ENCODE measurements around the gene LY86.
A peak's percentile ranks its signal among the peaks of the same experiment; 100 is the strongest.
"Not testable (repeated sequence)": the region's sequence is repeated elsewhere in the genome, so short reads cannot be mapped to it uniquely, and the experiment has no call there.

The LY86 gene

GRCh38 chr6:6596529-6597328, 8.2 kb downstream of the LY86 start:
- DNase-seq = no peak

GRCh38 chr6:6597682-6598081, 9.2 kb downstream of the LY86 start:
- no peak for DNase-seq

GRCh38 chr6:6599468-6599873, 11.0 kb downstream of the LY86 start:
- no peak for DNase-seq

- no peak for DNase-seq
Measured at GRCh38 chr6:6600875-6601274, 12.4 kb downstream of the LY86 start.

GRCh38 chr6:6602262-6602661, 13.7 kb downstream of the LY86 start:
- no peak for DNase-seq

- no peak for DNase-seq
Measured at GRCh38 chr6:6603317-6603716, 14.8 kb downstream of the LY86 start.

GRCh38 chr6:6604015-6604414, 15.5 kb downstream of the LY86 start:
- no peak for DNase-seq

GRCh38 chr6:6604566-6604965, 16.0 kb downstream of the LY86 start:
- DNase-seq = no peak

- no peak for DNase-seq
Measured at GRCh38 chr6:6605873-6606272, 17.4 kb downstream of the LY86 start.

- DNase-seq = not testable (repeated sequence)
Measured at GRCh38 chr6:6606391-6607030, 18.0 kb downstream of the LY86 start.

- no peak for DNase-seq
Measured at GRCh38 chr6:6609450-6609849, 20.9 kb downstream of the LY86 start.

- peak; percentile 41 for DNase-seq
Measured at GRCh38 chr6:6610031-6610591, 21.6 kb downstream of the LY86 start.

- DNase-seq = no peak
Measured at GRCh38 chr6:6611486-6611885, 23.0 kb downstream of the LY86 start.

- DNase-seq = peak; percentile 5
Measured at GRCh38 chr6:6612308-6612707, 23.8 kb downstream of the LY86 start.

GRCh38 chr6:6613103-6613718, 24.7 kb downstream of the LY86 start:
- DNase-seq = not testable (repeated sequence)

- DNase-seq = peak; percentile 49
Measured at GRCh38 chr6:6614096-6614982, 25.8 kb downstream of the LY86 start.

GRCh38 chr6:6614983-6615349, 26.4 kb downstream of the LY86 start:
- no peak for DNase-seq

- DNase-seq = no peak
Measured at GRCh38 chr6:6616656-6617055, 28.1 kb downstream of the LY86 start.

GRCh38 chr6:6619021-6619794, 30.7 kb downstream of the LY86 start:
- no peak for DNase-seq

GRCh38 chr6:6620766-6621425, 32.4 kb downstream of the LY86 start:
- DNase-seq = no peak

- no peak for DNase-seq
Measured at GRCh38 chr6:6622501-6622900, 34.0 kb downstream of the LY86 start.

Data from CD4-positive, alpha-beta T cell treated with Interleukin-12 subunit alpha and Interleukin-12 subunit beta, for 1 hour (primary cell).